NCI-H510A (cell line): ENCODE measurements around the gene ASTN2.
"Not testable (repeated sequence)": the region's sequence is repeated elsewhere in the genome, so short reads cannot be mapped to it uniquely, and the experiment has no call there.

Source experiments
- DNase-seq: peaks from one replicate; lab custom pipeline; 2025; lab: John Stamatoyannopoulos, UW

The ASTN2 gene

DNA sequence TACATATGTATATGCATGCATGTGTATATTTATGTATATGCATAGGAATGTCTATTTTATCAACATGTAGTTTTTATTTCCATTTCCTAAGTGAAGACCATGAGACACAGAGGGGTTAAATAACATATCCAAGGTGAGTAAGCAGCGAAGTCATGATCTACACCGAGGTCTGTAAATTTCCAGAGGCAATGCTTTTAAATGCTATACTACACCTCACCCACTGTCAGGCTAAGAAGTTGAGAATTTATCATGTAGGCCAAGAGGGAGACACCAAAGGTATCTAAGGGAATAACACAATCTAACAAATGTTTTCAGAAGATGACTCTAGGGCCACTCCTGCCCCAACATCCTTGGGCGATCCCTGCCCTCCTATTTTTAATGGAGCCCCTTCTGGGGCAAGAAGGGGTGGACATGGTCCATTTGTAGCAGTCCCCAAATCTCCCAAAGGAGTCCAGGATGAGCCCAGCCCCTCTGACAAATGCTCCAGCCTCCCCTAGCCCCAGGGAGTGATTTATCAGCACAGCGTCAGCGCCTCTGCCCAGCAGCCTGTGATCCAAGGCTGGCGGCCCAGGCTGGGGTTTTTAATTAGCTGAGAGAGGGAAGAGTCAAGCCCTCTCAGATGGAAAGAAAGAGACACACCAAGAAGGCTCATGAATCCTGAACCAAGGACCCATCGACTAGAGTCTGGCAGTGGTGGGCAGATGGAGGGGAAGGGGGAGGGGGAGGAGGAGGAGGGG is 339.9 kb downstream of the ASTN2 start:
- DNase-seq = no peak

DNA sequence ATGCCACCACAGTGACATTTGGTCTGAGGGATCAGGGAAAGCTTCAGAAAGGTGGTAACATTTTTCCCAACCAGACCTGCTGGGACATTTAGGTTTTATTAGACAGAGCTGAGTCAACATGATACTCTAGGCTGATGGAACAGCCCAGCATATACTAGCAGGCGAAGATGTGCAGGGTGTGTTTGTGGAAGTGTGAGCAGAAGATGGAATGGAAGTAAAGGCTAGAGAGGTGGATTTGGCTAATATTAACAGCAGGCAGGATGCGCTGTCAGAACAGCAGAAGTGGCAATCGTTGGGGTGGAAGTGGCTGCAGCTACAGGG is 340.6 kb downstream of the ASTN2 start:
- DNase-seq = no peak

DNA sequence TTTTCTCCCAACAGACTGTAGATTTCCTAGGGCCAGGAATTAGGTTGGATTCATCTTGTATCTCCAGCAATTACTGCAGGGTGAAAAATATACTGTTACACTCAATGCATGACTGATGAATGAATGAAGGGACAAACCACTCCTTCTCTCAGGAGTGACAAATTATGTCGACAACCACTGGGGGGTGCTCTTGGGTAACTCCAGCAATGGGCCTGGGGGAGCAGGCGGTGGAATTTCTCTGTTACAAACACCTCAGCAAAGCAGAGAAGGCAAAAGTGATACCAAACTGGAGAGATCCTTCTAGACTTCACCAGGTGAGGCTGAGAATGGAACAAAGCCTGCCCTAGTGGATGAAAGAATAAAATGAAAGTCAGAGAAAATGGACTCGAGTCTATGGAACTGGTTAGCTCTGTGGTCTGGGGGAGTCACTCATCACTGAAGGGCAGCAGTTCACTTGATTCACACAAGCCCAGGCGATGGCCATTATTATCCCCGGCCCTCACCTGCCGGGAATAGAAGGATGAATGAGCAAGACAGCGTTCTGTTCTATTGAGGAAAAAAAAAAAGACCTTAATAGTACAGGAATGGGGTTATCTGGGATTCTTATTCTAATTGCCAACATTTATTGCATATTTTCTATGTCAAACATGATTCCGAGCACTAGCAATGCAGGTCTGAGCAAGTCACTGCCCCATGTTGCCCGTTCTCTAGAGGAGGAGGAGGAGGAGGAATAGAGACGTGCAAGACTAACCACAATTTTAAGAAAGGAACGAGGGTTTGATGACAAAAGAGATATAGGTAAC is 341.1 kb downstream of the ASTN2 start:
- no peak for DNase-seq

DNA sequence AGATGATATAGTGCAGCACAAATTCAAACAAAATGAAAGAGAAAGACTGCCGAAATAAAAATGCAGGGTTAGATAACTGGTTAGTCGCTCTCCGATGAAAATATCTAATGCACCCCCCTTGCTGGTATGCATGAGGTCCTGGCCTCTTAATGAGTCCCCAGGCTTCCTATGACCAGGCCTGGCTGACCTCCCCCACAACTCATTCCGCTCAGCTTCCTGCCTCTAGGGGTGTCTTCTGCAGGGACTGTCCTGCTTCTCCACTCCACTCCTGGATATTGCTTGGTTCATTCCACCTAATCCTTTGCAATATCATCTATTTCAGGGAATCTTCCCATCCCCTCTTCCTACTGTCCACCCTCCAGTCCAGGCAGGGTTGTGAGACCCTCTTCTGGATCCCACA is 341.8 kb downstream of the ASTN2 start:
- DNase-seq = no peak

DNA sequence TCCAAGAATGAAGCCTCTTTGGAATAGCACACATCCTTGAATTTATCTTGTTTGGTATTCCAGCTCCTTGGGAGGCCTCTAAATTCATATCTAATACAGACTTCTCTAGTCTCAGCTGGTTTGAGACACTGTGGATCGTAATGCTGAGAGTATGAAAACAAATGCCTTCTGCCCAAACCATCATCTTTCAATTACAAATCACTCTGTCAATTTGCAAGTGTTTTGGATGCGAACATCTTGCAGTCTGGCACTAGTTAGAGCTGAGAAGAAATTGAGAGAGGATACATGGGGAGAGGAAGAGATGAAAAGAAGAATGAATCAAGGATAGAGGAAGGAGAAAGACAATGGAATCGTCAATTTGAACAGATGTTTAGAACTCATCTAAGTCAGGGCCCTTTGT is 342.6 kb downstream of the ASTN2 start:
- no peak for DNase-seq

DNA sequence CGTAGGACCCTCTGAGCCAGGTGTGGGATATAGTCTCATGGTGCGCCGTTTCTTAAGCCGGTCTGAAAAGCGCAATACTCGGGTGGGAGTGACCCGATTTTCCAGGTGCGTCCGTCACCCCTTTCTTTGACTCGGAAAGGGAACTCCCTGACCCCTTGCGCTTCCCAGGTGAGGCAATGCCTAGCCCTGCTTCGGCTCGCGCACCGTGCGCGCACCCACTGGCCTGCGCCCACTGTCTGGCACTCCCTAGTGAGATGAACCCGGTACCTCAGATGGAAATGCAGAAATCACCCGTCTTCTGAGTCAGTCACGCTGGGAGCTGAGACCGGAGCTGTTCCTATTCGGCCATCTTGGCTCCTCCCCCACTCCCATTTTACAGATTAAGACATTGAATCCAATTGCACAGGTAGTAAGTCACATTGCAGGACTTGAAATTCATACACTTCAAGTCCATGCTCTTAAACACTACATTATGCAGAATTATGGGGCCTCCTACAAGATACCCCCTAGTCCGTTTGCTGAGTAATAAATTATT is 343.1 kb downstream of the ASTN2 start:
- DNase-seq = not testable (repeated sequence)

DNA sequence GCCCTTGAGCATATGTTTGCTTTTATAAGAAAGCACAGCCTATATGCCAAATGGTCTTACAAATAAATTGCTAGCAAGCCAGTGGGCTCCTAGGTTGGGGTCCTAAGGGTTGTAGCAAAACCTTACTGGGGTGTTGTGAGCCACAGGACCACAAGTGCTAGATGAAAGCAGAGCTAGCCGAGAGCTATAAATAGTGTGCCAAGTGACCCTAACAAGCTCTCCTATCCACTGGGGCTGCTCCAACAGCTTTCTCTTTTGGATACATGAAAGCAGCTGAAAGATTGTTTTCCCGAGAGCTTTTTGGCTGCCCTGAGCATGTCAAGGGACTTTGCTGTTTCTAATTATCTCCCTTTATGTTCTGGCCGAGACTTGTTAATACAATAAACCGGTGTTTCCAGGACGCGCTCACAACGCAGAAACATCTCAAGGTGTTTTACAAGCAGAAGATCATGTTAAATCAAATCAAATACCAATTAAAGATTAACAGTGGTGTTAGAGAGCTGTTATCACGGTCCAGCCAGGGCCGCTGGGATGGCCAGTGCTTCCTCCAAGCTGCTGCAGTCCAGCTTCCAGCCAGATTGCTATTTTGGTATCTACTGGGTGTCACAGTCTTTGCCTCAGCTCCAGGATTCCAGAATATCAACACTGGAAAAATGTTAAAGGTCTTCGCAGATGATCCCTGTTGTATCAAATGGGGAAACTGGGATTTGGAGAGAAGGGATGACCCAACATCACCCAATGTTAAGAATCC is 351.0 kb downstream of the ASTN2 start:
- DNase-seq = no peak

DNA sequence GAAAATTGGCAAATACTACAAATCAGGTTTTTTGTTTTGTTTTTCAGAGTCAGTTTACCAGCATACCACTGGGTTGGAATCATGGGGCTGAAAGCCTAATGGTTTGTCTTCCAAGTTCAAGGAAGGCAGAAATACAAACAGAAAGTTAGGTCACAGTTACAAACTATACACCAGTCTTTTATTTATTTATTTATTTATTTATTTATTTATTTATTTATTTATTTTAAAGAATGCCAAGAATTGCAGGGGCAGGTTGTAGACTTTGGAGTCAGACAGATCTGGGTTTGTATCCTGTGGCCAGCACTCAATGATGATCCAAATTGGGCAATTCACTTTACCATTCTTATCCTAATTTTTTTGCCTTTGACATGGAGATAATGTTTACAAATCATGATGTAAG is 353.9 kb downstream of the ASTN2 start:
- no peak for DNase-seq

DNA sequence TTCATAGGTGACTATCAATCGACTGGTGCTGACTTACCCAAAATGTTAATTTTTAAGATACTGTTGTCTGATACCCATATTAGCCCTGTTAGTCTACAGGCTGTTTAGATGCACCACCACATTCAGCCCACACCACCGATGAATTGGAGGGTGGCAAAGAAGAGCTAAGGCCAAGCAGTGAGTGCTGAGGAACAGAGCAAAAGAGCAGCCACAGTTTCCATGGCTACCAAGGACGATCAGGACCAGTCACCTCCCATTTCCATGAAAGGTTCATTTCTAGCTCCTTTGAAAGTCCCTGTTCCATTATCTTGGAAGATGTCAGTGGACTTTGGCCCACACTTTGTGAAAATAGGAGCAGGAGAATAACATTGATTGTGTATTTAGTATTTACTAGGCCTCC is 364.9 kb downstream of the ASTN2 start:
- no peak for DNase-seq

DNA sequence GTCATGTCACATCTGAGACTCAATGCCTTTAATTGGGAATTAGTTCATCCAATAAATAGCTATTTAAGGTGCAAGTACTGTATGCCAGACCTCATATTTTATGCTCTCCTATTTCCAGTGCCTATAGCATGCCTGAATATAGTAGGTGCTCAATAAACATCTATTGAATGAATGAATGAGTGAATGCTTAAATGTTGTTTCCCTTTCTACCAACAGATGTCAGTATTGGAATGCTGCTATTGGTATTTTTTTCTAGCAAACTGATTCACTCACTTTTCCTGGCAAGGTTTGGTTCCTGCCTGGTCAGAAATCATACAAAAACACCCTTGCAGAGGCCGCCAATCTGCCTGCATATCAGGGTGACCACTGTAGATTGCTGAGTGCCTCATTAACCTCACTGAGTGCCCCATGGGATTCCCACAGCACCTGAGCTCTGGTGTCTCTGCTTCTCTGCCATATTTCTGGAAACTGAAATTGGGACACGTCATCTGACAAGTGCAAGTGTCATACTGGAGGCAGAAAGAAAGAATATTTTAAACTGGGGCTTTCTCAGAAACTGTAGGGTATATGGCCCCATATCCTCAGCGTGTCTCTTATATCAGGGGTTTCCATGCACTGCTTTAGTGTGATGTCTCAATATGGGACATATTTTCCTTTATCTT is 368.1 kb downstream of the ASTN2 start:
- DNase-seq = no peak

DNA sequence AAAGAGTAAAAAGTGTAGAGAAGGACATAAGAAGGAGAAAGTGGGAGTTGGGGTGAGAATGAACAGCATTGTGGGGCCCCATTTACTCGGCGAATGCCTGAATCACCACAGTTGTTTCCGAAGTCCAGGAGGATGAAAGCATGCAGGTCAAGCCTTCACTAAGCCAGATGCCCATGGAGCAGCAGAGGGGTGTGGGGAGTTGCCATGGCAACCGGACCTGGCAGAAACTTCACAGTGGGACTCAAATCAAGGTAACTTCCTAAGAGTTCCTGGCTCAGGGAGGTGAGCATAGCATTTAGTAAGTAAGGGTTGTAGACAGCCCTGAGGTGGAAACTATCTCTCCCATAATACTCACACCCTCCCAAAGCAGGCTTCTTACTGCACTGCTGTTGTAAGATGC is 370.6 kb downstream of the ASTN2 start:
- DNase-seq = no peak

DNA sequence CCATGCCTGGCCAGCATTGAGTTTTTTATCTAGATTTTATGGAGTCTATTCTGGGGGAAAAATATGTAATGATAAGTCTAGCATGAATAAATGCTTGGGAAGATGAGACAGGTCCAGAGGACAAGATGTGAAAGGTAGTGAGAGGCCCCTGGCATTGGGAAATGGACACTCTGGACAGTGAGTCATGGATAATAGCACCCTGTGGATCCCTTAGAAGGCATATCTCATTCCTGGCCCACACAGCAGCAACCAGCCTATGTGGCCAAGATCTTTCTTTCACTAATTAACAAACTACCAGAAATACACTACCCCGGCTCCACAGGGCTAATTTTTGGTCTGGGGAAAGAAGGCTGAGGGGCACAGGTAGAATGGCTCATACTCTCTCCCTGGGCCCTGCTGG is 371.7 kb downstream of the ASTN2 start:
- DNase-seq = no peak

DNA sequence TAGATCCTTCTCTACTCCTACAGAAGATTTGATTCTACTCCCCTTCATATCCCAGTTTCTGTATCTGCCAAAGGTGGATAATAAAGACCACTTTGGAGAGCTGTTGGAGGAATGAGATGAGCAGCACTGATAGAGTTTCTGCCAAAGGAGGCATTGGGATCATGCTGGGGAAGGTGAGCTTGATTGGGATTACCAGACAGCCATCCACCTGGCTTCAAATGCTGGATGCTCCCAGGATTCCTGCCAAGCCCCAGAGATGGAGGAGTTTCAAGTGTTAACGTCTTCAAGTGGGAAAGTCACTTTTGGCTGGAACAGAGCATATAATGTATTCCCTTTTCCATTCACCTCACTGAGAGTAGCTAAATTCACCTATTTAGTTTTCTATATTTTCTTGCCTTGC is 379.3 kb downstream of the ASTN2 start:
- DNase-seq = no peak

DNA sequence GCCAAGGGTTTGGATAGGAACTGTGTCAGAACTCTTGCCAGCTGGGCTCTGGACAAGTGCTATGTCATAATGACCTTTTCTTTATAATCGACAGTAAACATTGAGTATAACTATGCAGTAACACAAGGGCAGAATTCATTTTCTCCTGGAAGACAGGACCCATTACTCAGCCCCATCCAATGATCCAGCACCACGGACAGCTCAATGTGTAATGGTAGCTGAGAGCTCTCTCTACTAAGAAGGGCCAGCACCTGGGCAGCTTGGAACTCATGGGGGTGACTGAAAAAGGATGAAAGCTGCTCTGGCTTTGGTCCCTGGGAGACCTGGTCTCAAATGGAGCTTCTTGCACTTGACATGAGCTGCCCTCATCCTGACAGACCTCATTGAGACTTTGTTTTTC is 380.0 kb downstream of the ASTN2 start:
- DNase-seq = no peak

DNA sequence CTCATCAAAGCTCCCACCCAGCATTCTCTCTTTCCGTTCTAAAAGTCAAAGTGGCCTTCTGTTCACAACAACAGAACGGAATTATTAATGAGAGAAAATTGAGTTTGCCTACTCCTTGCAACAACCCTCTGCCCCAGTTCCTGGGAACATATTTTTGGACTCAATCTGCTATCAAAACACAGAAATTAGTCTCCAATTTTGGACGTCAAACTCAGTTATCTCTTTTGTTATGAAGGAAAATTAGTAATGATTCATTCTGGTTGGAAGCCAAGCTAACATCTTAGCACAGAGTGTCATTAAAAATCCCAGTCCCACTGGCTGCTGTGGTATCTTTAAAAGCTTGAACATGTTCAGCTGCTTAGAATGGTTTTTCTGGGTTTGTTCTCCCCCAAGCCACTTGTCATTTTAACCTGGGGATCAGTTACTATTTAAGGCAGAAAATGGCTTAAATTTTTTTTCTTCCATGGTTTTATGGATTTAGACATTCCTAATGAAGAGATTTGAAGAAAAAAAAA is 384.5 kb downstream of the ASTN2 start:
- no peak for DNase-seq

DNA sequence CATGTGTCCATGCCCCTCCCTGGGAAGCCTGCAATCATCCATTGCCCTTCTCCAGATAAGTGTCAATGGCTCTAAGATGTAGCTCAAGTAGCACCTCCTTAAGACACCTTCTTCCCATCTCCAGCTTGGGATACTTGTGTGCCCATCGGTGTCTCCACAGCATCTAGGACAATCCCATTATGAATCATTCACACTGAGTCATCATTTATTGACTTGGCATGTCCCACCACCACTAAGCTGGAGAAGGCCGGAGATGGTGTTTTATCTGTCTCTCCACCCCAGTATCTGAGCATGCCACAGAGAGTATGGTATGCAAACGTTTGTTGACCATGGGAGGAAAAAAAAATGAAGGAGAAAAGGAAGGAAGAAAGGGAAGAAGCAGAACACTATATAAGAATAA is 385.5 kb downstream of the ASTN2 start:
- DNase-seq = no peak

DNA sequence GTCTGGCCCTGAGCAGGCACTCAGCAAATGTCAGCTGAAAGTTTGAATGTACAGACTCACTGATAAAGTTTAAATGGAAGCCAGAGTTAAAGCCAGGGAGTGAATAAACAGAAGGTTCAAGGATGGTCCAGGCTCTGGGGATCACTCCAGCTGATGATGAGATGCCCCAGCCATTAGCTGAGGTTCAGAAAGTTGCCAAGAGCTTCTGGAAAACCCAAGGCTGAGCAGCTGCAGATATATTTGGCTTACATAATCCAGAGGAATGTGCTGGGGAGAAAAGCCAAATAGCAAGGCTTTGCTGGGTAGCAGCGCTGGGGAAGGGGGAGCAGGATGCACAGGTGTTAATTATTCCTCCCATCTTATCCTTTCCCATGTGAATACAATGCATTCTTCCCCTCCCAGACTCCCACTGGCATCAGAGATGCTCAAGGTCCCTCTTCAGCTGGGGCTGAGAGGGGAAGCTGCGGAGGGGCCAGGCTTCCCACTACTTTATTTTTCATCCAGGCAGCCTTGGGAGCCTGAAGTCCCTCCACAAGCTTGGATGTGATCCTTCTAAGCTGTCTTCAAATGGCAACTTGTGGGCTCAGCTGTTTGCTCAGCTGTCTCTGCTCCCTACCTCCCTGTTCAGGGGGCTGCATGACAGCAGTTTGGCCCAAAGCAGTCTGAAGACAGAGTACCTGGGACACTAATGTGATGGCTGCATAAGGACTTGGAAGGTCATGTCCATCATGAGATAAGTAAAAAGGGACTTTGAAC is 386.6 kb downstream of the ASTN2 start:
- DNase-seq = no peak

DNA sequence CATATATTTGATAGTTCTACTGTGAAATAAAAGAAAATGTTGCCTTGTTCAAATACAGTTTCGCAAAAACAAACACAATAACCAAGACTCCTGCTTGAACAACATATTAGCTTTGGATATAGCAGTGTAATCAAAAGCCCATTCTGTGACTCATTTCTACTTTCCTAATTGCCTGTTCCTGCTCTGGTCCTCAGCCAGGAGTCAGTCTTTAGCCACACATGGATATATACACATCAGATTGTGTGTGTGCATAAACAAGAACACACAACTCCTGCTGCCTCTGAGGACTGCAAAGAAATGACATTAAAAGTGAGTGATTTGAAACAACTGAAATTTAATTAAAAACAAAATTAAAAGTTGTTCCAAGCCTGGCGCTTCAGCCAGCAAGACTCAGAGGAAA is 393.0 kb downstream of the ASTN2 start:
- no peak for DNase-seq

DNA sequence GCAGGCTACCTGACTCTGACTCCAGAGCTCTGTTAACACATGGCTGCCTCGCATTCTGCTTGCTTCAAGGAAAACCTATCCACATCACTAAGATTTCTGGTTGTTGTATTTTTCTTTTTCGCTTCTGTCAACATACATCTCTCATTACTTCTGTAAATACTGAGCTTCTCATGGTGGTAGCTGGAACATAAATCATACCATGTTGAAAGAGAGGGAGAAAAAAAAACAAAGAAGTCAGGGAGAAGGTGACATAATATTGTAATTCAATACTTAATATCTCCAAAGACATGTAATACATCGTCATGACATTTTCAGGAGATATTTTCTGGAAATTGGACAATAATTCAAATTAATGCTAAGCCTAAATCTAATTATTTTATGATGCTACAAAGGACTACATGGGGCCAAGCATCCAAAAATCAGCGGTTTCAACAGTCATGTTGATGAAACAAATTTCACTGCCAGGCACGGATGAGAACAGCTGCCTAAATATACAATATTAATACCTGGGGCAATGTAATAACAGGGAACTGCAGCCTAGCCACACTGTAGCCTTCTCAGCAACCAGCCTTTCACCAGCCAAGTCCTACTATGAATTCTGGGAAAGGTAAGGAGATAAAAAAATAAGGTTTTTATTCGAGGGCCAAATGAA is 395.8 kb downstream of the ASTN2 start:
- no peak for DNase-seq

DNA sequence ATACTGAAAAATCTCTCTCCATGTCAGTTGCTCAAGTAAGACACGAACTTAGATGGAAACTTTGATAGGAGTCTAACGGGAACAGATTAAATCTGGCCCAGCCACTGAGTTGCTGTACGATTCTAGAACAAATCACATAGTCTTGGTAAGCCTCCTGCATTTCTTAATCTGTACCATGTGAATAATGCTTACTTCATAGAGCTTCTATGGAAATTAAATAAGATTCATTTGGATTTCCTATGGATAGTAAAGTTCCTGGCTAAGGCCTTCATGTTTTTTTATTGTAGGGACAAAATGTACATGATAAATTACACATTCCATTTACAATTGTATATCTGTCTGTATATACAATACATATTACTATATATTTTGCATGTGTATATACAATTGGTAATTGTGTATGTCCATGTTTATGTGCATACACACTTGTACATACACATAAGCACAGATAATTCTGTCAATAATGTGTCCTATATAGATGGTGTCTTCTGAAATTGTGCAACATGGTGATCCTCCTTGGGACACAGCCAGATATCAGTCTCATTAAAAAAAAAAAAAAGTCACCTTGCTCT is 397.4 kb downstream of the ASTN2 start:
- no peak for DNase-seq
